ENCODE measurements around the gene IFI30. TPM values are rescaled to one million over a fixed set of nuclear protein-coding genes. Genes with fewer than 3 reads are reported as not detected.
A peak's percentile ranks its signal among the peaks of the same experiment; 100 is the strongest.
"Not testable (repeated sequence)": the region's sequence is repeated elsewhere in the genome, so short reads cannot be mapped to it uniquely, and the experiment has no call there.

The IFI30 gene
- polyA plus RNA-seq, 1 donor = 270 TPM

DNA sequence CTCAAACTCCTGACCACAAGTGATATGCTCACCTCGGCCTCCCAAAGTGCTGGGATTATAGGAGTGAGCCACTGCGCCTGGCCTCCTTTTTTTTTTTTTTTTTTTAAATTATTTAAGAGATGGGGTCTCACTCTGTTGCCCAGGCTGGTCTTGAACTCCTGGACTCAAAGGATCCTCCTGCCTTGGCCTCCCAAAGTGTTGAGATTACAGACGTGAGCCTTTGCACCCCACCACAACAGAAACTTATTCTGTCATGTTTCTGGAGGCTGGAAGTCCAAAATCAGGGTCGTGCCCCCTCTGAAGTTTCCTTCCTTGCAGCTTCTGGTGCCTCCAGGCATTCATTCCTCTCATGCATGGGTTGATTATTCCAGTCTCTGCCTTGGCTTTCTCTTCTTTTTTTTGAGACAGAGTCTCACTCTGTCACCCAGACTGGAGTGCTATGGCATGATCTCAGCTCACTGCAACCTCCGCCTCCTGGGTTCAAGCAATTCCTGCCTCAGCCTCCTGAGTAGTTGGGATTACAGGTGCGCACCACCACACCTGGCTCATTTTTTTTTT lies 14.5 kb upstream of the IFI30 start:
- Histone ChIP-seq H3K36me3 (ENCODE audit: control insufficient read depth, insufficient read depth, low read length) (peaks cover 59% of the 10 kb centered on the region), H3K4me1 (ENCODE audit: control insufficient read depth, insufficient read depth, low read length) (peaks cover 39% of the 10 kb centered on the region)
- H3K9me3 ChIP-seq (ENCODE audit: control insufficient read depth, low read depth, low read length); H3K27me3 ChIP-seq (ENCODE audit: control insufficient read depth, insufficient read depth, low read length); DNase-seq; H3K4me3 ChIP-seq (ENCODE audit: low read length); H3K27ac ChIP-seq (ENCODE audit: low read length): not testable (repeated sequence)
- no CpG with 5 or more reads among the region's 6 CpGs for WGBS (ENCODE audit: insufficient coverage, low lambda C conversion rate)

DNA sequence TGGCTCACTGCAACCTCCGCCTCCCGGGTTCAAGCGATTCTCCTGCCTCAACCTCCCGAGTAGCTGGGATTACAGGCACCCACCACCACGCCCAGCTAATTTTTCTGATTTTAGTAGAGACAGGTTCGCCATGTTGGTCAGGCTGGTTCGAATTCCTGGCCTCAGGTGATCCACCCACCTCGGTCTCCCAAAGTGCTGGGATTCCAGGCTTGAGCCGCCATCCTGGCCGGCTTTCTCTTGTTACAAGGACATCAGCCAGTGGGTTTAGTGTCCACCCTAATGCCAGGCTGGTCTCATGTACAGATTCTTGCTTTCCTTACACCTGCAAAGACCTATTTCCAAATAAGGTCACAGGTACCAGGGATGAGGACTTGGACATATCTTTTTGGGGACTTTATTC lies 13.8 kb upstream of the IFI30 start:
- Histone ChIP-seq H3K4me1 (ENCODE audit: control insufficient read depth, insufficient read depth, low read length) (peaks cover 35% of the 10 kb centered on the region), H3K9me3 (ENCODE audit: control insufficient read depth, low read depth, low read length) (peaks cover 2% of the 10 kb centered on the region), H3K27me3 (ENCODE audit: control insufficient read depth, insufficient read depth, low read length) (no peaks in the 10 kb centered on the region), H3K36me3 (ENCODE audit: control insufficient read depth, insufficient read depth, low read length) (peaks cover 63% of the 10 kb centered on the region), H3K27ac (ENCODE audit: low read length) (no peak overlapping the region), H3K4me3 (ENCODE audit: low read length) (no peak overlapping the region)
- no CpG with 5 or more reads among the region's 10 CpGs for WGBS (ENCODE audit: insufficient coverage, low lambda C conversion rate)
- DNase-seq = no peak

DNA sequence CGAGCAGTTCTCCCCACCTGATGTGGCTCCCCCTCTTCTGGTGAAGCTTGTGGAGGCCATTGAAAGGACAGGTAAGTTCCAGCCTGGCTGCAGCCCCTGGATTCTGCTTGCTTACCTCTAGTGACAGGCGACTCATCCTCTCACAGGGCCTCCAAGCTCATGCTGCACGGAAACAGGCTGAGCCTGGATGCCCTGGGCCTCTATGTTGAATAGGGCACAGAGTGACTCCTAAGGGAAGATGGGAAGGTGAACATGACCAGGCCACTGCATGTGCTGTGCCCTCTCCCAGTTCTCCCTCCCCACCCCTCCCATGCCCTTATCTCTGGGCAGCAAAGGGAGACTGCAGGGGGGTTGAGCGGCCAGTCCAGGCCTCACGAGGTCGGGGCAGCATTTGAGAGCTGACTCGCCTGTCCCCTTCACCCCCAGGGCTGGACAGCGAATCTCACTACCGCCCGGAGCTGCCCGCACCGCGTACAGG lies 13.1 kb upstream of the IFI30 start:
- peaks cover 62% of the 10 kb centered on the region for H3K36me3 ChIP-seq (ENCODE audit: control insufficient read depth, insufficient read depth, low read length)
- WGBS (ENCODE audit: insufficient coverage, low lambda C conversion rate) = no CpG with 5 or more reads among the region's 13 CpGs
- H3K27me3 ChIP-seq (ENCODE audit: control insufficient read depth, insufficient read depth, low read length) = no peaks in the 10 kb centered on the region
- H3K4me1 ChIP-seq (ENCODE audit: control insufficient read depth, insufficient read depth, low read length) = peaks cover 30% of the 10 kb centered on the region
- DNase-seq = no peak
- no peak overlapping the region for H3K27ac ChIP-seq (ENCODE audit: low read length)
- H3K9me3 ChIP-seq (ENCODE audit: control insufficient read depth, low read depth, low read length) = no peaks in the 10 kb centered on the region
- no peak overlapping the region for H3K4me3 ChIP-seq (ENCODE audit: low read length)

GRCh38 chr19:18160971-18161635 lies 12.5 kb upstream of the IFI30 start:
- WGBS (ENCODE audit: insufficient coverage, low lambda C conversion rate) = no CpG with 5 or more reads among the region's 66 CpGs
- no peaks in the 10 kb centered on the region for H3K27me3 ChIP-seq (ENCODE audit: control insufficient read depth, insufficient read depth, low read length)
- DNase-seq = peak; percentile 64 to 79
- no peak overlapping the region for H3K4me3 ChIP-seq (ENCODE audit: low read length)
- peaks cover 26% of the 10 kb centered on the region for H3K4me1 ChIP-seq (ENCODE audit: control insufficient read depth, insufficient read depth, low read length)
- H3K27ac ChIP-seq (ENCODE audit: low read length) = no peak overlapping the region
- H3K36me3 ChIP-seq (ENCODE audit: control insufficient read depth, insufficient read depth, low read length) = peaks cover 64% of the 10 kb centered on the region
- H3K9me3 ChIP-seq (ENCODE audit: control insufficient read depth, low read depth, low read length) = no peaks in the 10 kb centered on the region

- H3K27me3 ChIP-seq (ENCODE audit: control insufficient read depth, insufficient read depth, low read length) = no peaks in the 10 kb centered on the region
- peaks cover 21% of the 10 kb centered on the region for H3K4me1 ChIP-seq (ENCODE audit: control insufficient read depth, insufficient read depth, low read length)
- H3K27ac ChIP-seq (ENCODE audit: low read length) = no peak overlapping the region
- DNase-seq = no peak
- no peak overlapping the region for H3K4me3 ChIP-seq (ENCODE audit: low read length)
- WGBS (ENCODE audit: insufficient coverage, low lambda C conversion rate) = no CpG with 5 or more reads among the region's 19 CpGs
- H3K9me3 ChIP-seq (ENCODE audit: control insufficient read depth, low read depth, low read length) = no peaks in the 10 kb centered on the region
- peaks cover 64% of the 10 kb centered on the region for H3K36me3 ChIP-seq (ENCODE audit: control insufficient read depth, insufficient read depth, low read length)
Measured at GRCh38 chr19:18161636-18162002, 12.0 kb upstream of the IFI30 start.

DNA sequence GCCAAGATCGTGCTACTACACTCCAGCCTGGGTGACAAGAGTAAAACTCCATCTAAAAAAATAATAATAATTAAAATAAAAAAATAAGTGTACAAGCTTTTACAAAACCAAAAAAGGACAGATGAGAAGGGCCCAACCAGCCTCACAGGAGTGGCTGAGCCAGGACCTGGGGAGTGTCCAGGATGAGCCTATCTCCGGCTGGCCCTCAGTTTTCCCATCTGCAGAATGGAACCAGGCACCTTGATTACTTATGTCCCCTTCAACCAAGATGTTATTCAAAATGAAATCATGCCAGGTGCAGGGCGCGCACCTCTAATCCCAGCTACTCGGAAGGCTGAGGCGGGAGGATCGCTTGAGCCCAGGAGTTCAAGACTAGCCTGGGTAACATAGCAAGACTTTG lies 9.5 kb upstream of the IFI30 start:
- no CpG with 5 or more reads among the region's 7 CpGs for WGBS (ENCODE audit: insufficient coverage, low lambda C conversion rate)
- H3K27me3 ChIP-seq (ENCODE audit: control insufficient read depth, insufficient read depth, low read length) = no peaks in the 10 kb centered on the region
- peaks cover 80% of the 10 kb centered on the region for H3K36me3 ChIP-seq (ENCODE audit: control insufficient read depth, insufficient read depth, low read length)

DNA sequence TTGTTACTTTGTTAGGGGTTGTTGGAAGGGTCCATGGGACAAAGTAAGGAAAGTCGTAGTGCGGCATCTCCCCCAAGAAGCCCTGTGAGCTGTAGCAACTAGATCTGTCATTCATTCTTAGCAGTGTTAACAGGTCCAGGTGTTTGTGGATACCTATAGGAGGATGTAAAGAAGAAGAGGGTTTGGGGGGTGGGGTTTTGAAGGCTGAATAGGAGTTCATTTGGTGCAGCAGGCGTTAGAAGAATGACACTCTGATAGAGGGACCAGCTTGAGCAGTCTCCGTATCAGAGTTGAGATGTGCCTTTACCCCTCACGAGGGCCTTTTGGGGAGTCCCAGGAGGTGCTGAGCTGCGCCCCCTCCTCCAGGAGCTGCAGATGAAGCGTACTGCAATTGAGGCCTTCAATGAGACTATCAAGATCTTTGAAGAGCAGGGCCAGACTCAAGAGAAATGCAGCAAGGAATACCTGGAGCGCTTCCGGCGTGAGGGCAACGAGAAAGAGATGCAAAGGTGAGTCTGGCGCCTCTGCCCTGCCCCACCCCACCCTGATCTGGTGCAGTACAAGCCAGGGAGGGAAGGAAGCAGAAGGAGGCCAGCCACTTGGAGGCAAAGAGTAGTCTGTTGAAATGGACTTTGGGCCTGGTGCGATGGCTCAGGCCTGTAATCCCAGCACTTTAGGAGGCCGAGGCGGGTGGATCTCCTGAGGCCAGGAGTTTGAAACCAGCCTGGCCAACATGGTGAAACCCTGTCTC lies 7.6 kb upstream of the IFI30 start:
- no peak for DNase-seq
- Histone ChIP-seq H3K27ac (ENCODE audit: low read length) (no peak overlapping the region), H3K9me3 (ENCODE audit: control insufficient read depth, low read depth, low read length) (peaks cover 5% of the 10 kb centered on the region), H3K4me1 (ENCODE audit: control insufficient read depth, insufficient read depth, low read length) (peaks cover 4% of the 10 kb centered on the region), H3K4me3 (ENCODE audit: low read length) (no peak overlapping the region), H3K27me3 (ENCODE audit: control insufficient read depth, insufficient read depth, low read length) (no peaks in the 10 kb centered on the region), H3K36me3 (ENCODE audit: control insufficient read depth, insufficient read depth, low read length) (peaks cover 79% of the 10 kb centered on the region)
- no CpG with 5 or more reads among the region's 15 CpGs for WGBS (ENCODE audit: insufficient coverage, low lambda C conversion rate)

More for the DNA sequence above, 9.5 kb upstream of the IFI30 start:
- peaks cover 5% of the 10 kb centered on the region for H3K9me3 ChIP-seq (ENCODE audit: control insufficient read depth, low read depth, low read length)
- peaks cover 9% of the 10 kb centered on the region for H3K4me1 ChIP-seq (ENCODE audit: control insufficient read depth, insufficient read depth, low read length)
- H3K27ac ChIP-seq (ENCODE audit: low read length) = no peak overlapping the region
- no peak overlapping the region for H3K4me3 ChIP-seq (ENCODE audit: low read length)
- DNase-seq = no peak

DNA sequence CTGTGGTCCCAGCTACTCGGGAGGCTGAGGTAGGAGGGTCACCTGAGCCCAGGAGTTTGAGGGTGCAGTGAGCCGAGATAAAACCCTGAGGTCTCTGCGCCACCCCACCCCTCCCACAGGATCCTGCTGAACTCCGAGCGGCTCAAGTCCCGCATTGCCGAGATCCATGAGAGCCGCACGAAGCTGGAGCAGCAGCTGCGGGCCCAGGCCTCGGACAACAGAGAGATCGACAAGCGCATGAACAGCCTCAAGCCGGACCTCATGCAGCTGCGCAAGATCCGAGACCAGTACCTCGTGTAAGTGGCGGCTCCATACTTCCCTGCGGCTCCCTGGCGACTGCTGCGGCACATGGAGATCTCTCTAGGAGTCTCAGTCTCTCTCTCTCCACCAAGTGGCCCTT lies 6.6 kb upstream of the IFI30 start:
- DNase-seq = no peak
- no peaks in the 10 kb centered on the region for H3K27me3 ChIP-seq (ENCODE audit: control insufficient read depth, insufficient read depth, low read length)
- H3K4me3 ChIP-seq (ENCODE audit: low read length) = no peak overlapping the region
- H3K9me3 ChIP-seq (ENCODE audit: control insufficient read depth, low read depth, low read length) = peaks cover 5% of the 10 kb centered on the region
- no peak overlapping the region for H3K27ac ChIP-seq (ENCODE audit: low read length)
- WGBS (ENCODE audit: insufficient coverage, low lambda C conversion rate) = no CpG with 5 or more reads among the region's 21 CpGs
- H3K36me3 ChIP-seq (ENCODE audit: control insufficient read depth, insufficient read depth, low read length) = peaks cover 79% of the 10 kb centered on the region
- no peaks in the 10 kb centered on the region for H3K4me1 ChIP-seq (ENCODE audit: control insufficient read depth, insufficient read depth, low read length)

DNA sequence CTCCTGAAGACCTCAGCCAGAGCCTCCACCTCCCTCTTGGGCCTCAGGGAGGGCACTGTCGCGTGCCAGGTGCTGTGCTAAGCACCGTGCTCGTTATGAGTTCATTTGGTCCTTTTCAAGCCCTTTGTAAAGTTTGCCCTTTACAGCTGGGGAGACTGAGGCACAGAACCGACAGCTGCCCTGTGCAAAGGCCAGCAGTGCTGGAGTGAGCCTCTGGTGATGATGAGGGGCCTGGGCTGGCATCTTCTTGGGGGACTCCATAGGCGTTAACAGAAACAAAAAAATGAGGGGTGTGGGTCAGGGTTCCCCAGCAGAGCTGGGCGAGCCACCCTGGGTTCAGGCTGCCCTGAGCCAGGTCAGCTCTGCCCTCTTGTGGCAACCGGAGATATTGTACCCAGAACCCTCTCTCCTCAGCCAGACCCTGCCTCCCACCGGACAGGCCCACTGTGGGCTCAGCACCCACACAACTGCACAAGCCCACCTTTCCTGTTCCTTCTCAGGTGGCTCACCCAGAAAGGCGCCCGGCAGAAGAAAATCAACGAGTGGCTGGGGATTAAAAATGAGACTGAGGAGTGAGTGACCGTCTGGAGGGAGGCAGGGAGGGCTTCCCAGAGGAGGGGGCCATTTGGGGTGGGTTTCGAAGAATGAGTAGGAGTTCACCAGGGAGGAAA lies 5.5 kb upstream of the IFI30 start:
- WGBS (ENCODE audit: insufficient coverage, low lambda C conversion rate) = no CpG with 5 or more reads among the region's 14 CpGs
- no peak overlapping the region for H3K4me3 ChIP-seq (ENCODE audit: low read length)
- H3K4me1 ChIP-seq (ENCODE audit: control insufficient read depth, insufficient read depth, low read length) = peaks cover 4% of the 10 kb centered on the region
- H3K36me3 ChIP-seq (ENCODE audit: control insufficient read depth, insufficient read depth, low read length) = peaks cover 68% of the 10 kb centered on the region
- peaks cover 5% of the 10 kb centered on the region for H3K9me3 ChIP-seq (ENCODE audit: control insufficient read depth, low read depth, low read length)
- no peak for DNase-seq
- H3K27me3 ChIP-seq (ENCODE audit: control insufficient read depth, insufficient read depth, low read length) = no peaks in the 10 kb centered on the region
- H3K27ac ChIP-seq (ENCODE audit: low read length) = no peak overlapping the region

GRCh38 chr19:18168673-18169381 lies 4.8 kb upstream of the IFI30 start:
- H3K9me3 ChIP-seq (ENCODE audit: control insufficient read depth, low read depth, low read length) = peaks cover 5% of the 10 kb centered on the region
- WGBS (ENCODE audit: insufficient coverage, low lambda C conversion rate) = no CpG with 5 or more reads among the region's 66 CpGs
- no peaks in the 10 kb centered on the region for H3K27me3 ChIP-seq (ENCODE audit: control insufficient read depth, insufficient read depth, low read length)
- peaks cover 8% of the 10 kb centered on the region for H3K4me1 ChIP-seq (ENCODE audit: control insufficient read depth, insufficient read depth, low read length)
- peaks cover 62% of the 10 kb centered on the region for H3K36me3 ChIP-seq (ENCODE audit: control insufficient read depth, insufficient read depth, low read length)
- H3K4me3 ChIP-seq (ENCODE audit: low read length) = no peak overlapping the region
- no peak for DNase-seq
- H3K27ac ChIP-seq (ENCODE audit: low read length) = no peak overlapping the region
